Measurements from ENCODE around the gene OASL.

The OASL gene

DNA sequence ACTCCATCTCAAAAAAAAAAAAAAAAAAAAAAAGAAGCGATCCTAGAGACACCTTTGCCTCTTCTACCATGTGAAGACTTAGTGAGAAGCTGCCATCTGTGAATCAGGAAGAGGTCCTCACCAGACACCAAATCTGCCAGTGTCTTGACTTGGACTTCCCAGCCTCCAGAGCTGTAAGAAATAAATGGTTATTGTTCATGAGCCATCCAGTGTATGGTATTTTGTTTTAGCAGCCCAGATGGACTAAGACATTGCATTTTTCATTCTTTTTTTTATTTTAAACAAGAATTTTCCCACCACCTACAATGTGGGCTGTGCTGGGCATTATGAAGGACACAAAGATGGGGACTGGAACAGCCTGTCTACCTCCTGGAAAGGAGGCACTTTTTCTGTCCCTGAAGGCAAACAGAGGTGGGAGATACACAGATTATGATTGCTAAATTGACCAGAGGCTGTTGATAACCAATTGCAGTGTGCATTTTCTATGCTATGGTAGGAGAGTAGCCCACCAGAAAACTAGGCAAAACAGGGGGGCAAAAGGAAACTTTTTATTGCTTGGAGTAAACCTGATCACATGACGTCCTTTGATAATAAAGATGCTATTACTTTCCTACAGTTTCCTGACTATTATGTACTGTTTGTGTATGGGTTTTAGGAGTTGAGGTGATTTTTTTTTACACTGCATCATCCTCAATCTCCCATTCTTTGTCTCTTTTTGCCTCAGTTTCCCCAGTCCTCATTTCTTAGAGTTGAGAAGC lies 20.0 kb downstream of the OASL start:
- no peaks in the 10 kb centered on the region for H3K9me3 Mint-ChIP-seq
- no peak overlapping the region for H3K27ac Mint-ChIP-seq (ENCODE audit: low read depth)
- DNase-seq (ENCODE audit: low spot score in 2 of 2) (no peak), ATAC-seq (replicated peaks; ENCODE audit: extremely low read depth, poor library complexity, severe bottlenecking) (no peak)
- H3K36me3 Mint-ChIP-seq (ENCODE audit: insufficient read depth) = peaks cover 34% of the 10 kb centered on the region
- no peak overlapping the region for H3K4me3 Mint-ChIP-seq
- peaks cover 21% of the 10 kb centered on the region for H3K4me1 Mint-ChIP-seq
- H3K27me3 Mint-ChIP-seq = no peaks in the 10 kb centered on the region

- Mint-ChIP-seq H3K36me3 (ENCODE audit: insufficient read depth) (peaks cover 28% of the 10 kb centered on the region), H3K4me3 (no peak overlapping the region), H3K27me3 (no peaks in the 10 kb centered on the region), H3K27ac (ENCODE audit: low read depth) (no peak overlapping the region), H3K4me1 (peaks cover 21% of the 10 kb centered on the region), H3K9me3 (no peaks in the 10 kb centered on the region)
- DNase-seq (ENCODE audit: low spot score in 2 of 2) (no peak), ATAC-seq (replicated peaks; ENCODE audit: extremely low read depth, poor library complexity, severe bottlenecking) (no peak)
Measured at GRCh38 chr12:121017966-121018491, 21.0 kb downstream of the OASL start.

DNA sequence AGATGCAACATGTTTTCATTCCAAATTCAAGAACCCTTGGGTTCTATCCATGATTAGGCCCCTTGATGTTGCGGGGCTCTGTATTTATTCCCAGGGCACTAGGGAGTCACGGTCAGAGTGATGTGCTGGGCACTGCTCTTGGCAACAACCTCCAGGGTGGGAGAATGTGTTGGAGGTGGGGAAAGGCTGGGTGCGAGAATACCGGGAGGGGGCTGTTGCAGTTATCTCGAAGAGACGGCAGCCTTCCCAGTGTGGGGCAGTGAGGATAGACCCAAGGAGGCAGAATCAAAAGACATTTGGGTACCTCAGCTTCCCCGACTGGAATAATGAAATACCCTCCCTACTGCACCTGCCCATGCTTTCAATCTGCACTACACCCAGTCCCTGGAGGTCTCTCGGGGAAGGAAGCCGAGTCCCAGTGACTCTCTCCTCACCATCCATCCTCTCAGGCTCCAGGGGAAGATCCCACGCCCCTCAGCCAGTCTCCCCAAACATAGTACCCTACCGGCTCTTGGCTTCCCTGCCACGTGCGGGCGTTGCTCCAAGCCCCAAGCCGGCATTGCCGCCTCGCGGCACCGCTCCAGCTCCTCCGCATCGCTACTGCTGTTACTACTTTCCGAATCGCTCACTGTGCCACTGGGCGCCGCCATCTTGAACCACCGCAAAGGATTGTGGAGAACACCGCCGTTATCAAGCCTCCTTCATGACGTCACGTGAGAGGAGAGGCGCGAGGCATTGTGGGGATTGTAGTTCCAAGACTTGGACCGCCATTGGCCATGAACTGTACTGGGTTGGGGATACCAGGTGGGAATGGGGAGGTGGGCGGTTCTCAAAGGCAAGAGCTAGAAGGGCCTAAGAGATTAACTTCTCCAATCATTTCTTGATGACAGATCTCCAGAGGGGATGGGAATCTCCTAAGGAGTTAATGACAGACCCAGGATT lies 22.9 kb downstream of the OASL start, which contains the start of gene C12orf43:
Gene C12orf43, minus strand, starts transcription at position 663 of the 942 bp plus-strand sequence. Its CDS starts 13 bp downstream, at position 650.
- Mint-ChIP-seq H3K36me3 (ENCODE audit: insufficient read depth) (peaks cover 22% of the 10 kb centered on the region), H3K4me1 (peaks cover 21% of the 10 kb centered on the region), H3K4me3 (peak within 1 kb of the TSS; percentile 97), H3K27me3 (no peaks in the 10 kb centered on the region), H3K27ac (ENCODE audit: low read depth) (peak within 1 kb of the TSS; percentile 94), H3K9me3 (no peaks in the 10 kb centered on the region)
- DNase-seq (ENCODE audit: low spot score in 2 of 2) = peak; percentile 88 to 89
- peak; percentile 98 for ATAC-seq (replicated peaks; ENCODE audit: extremely low read depth, poor library complexity, severe bottlenecking)

DNA sequence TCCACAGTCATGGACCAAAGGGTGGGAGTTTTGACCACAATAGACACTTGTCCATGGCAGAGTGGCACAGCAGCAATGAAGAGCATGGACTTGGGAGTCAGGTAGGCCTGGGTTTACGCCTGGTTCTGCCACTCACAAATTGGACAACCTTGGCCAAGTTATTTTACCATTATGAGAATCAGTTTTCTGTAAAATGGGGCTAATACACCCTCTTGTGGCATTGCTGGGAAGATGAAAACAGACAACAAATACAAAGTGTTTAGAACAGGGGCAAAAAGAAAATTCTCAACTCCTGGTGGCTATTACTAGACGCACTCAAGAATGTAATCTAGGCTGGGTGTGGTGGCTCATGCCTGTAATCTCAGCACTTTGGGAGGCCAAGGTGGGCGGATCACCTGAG lies 25.3 kb downstream of the OASL start:
- Mint-ChIP-seq H3K4me3 (no peak overlapping the region), H3K9me3 (no peaks in the 10 kb centered on the region), H3K4me1 (peaks cover 21% of the 10 kb centered on the region), H3K27ac (ENCODE audit: low read depth) (no peak overlapping the region), H3K36me3 (ENCODE audit: insufficient read depth) (peaks cover 22% of the 10 kb centered on the region), H3K27me3 (no peaks in the 10 kb centered on the region)
- no peak for DNase-seq (ENCODE audit: low spot score in 2 of 2)
- ATAC-seq (replicated peaks; ENCODE audit: extremely low read depth, poor library complexity, severe bottlenecking) = no peak

- ATAC-seq (replicated peaks; ENCODE audit: extremely low read depth, poor library complexity, severe bottlenecking) (no peak), DNase-seq (ENCODE audit: low spot score in 2 of 2) (no peak)
- H3K9me3 Mint-ChIP-seq = no peaks in the 10 kb centered on the region
- no peak overlapping the region for H3K27ac Mint-ChIP-seq (ENCODE audit: low read depth)
- no peak overlapping the region for H3K4me3 Mint-ChIP-seq
- H3K4me1 Mint-ChIP-seq = peaks cover 21% of the 10 kb centered on the region
- H3K27me3 Mint-ChIP-seq = no peaks in the 10 kb centered on the region
- H3K36me3 Mint-ChIP-seq (ENCODE audit: insufficient read depth) = peaks cover 25% of the 10 kb centered on the region
Measured at GRCh38 chr12:121011820-121012219, 27.2 kb downstream of the OASL start.

- ATAC-seq (replicated peaks; ENCODE audit: extremely low read depth, poor library complexity, severe bottlenecking) (no peak), DNase-seq (ENCODE audit: low spot score in 2 of 2) (no peak)
- H3K36me3 Mint-ChIP-seq (ENCODE audit: insufficient read depth) = peaks cover 21% of the 10 kb centered on the region
- no peaks in the 10 kb centered on the region for H3K9me3 Mint-ChIP-seq
- H3K27ac Mint-ChIP-seq (ENCODE audit: low read depth) = no peak overlapping the region
- no peaks in the 10 kb centered on the region for H3K27me3 Mint-ChIP-seq
- no peak overlapping the region for H3K4me3 Mint-ChIP-seq
- peaks cover 13% of the 10 kb centered on the region for H3K4me1 Mint-ChIP-seq
Measured at GRCh38 chr12:121010860-121011259, 28.2 kb downstream of the OASL start.

GRCh38 chr12:121009741-121010140 lies 29.3 kb downstream of the OASL start:
- ATAC-seq (replicated peaks; ENCODE audit: extremely low read depth, poor library complexity, severe bottlenecking) = no peak
- Mint-ChIP-seq H3K4me3 (no peak overlapping the region), H3K36me3 (ENCODE audit: insufficient read depth) (peaks cover 26% of the 10 kb centered on the region), H3K4me1 (peaks cover 11% of the 10 kb centered on the region), H3K27ac (ENCODE audit: low read depth) (no peak overlapping the region), H3K9me3 (no peaks in the 10 kb centered on the region), H3K27me3 (no peaks in the 10 kb centered on the region)
- no peak for DNase-seq (ENCODE audit: low spot score in 2 of 2)

DNA sequence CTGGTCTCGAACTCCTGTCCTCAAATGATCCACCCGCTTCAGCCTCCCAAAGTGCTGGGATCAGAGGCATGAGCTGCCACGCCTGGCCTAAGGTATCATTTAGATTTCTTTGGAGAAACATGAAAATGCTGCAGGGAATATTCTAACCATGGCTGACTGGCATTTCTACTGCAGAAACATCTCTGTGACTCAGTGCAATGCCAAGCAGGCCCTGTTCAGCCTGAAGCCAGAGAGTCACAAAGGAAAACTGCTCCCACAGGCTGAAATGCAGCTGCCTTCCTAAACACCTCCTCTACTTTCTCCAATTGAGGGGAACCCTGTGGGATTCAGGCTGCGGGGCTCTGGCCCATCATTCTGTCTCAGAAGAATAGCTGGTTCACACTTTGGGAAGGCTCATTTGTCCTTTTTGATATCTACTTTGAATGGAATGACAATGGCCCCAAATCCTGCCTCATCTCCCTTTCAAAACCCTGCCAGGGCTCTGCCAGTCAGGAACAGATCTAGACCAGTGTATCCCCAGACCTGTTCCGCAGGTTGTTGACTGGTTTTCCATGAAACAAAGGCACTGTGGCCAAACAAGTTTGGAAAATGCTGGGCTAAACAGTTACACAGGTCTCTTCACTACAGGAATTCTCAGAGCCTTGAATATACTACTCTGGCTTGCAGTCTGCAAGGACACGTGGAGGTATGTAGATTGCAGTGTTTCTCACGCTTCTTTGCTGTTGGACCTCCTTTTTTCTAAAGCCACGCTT lies 30.5 kb downstream of the OASL start:
- H3K27ac Mint-ChIP-seq (ENCODE audit: low read depth) = no peak overlapping the region

DNA sequence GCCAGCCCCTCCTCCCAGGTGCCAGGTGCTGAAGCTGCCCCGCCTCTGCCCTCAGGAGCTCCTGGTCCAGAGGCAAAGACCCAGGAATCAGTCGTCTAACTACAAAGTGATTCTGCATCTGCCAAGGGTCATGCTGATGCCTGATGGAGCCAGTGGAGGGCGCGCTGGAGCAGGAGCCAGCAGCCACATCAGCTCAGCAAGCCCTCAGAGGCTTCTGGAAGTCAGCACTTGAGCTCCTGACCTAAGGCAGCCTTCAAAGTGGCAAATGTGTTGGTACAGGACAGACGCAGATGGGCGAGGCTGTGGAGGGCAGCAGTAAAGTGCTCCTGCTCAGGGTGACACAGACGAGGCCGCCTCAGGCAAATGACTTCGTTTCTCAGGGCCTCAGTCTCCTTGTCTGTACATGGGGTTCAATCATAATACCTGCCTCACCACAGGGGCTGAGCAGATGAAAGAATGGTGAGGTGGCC lies 33.7 kb downstream of the OASL start:
- Mint-ChIP-seq H3K4me1 (peaks cover 8% of the 10 kb centered on the region), H3K9me3 (no peaks in the 10 kb centered on the region), H3K4me3 (no peak overlapping the region), H3K27ac (ENCODE audit: low read depth) (peak overlapping the region; percentile 91), H3K36me3 (ENCODE audit: insufficient read depth) (peaks cover 22% of the 10 kb centered on the region), H3K27me3 (no peaks in the 10 kb centered on the region)
- DNase-seq (ENCODE audit: low spot score in 2 of 2) (peak; percentile 26 to 44), ATAC-seq (replicated peaks; ENCODE audit: extremely low read depth, poor library complexity, severe bottlenecking) (peak; percentile 67)

More for the DNA sequence above, 30.5 kb downstream of the OASL start:
- DNase-seq (ENCODE audit: low spot score in 2 of 2) = no peak
- H3K4me1 Mint-ChIP-seq = peaks cover 8% of the 10 kb centered on the region
- ATAC-seq (replicated peaks; ENCODE audit: extremely low read depth, poor library complexity, severe bottlenecking) = no peak
- no peaks in the 10 kb centered on the region for H3K9me3 Mint-ChIP-seq
- H3K4me3 Mint-ChIP-seq = no peak overlapping the region
- no peaks in the 10 kb centered on the region for H3K27me3 Mint-ChIP-seq
- peaks cover 31% of the 10 kb centered on the region for H3K36me3 Mint-ChIP-seq (ENCODE audit: insufficient read depth)

- DNase-seq (ENCODE audit: low spot score in 2 of 2) (no peak), ATAC-seq (replicated peaks; ENCODE audit: extremely low read depth, poor library complexity, severe bottlenecking) (no peak)
- Mint-ChIP-seq H3K27ac (ENCODE audit: low read depth) (peak overlapping the region; percentile 91), H3K4me1 (peaks cover 8% of the 10 kb centered on the region), H3K27me3 (no peaks in the 10 kb centered on the region), H3K9me3 (no peaks in the 10 kb centered on the region), H3K4me3 (no peak overlapping the region), H3K36me3 (ENCODE audit: insufficient read depth) (peaks cover 20% of the 10 kb centered on the region)
Measured at GRCh38 chr12:121004253-121004815, 34.7 kb downstream of the OASL start.

DNA sequence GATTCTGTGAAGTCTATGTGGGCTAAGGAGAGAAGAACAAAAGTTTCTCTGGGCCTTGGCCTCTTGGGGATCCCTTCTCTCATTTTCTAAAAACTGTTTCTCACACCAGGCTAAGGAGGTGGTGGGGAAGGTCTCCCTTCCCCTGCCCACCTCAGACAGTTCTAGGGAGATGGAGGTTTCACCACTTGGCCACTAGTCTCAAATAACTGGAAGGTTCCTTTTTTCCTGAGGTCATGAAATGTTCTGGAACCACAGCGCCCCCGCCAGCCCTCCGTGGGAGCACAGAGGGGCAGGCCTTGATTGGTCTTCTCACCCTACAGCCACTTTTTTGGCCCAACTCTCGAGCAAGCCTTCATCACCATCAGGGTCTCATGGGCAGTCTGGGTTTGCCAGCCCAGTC lies 35.4 kb downstream of the OASL start:
- ATAC-seq (replicated peaks; ENCODE audit: extremely low read depth, poor library complexity, severe bottlenecking) (no peak), DNase-seq (ENCODE audit: low spot score in 2 of 2) (no peak)
- H3K27ac Mint-ChIP-seq (ENCODE audit: low read depth) = peak overlapping the region; percentile 6
- H3K27me3 Mint-ChIP-seq = no peaks in the 10 kb centered on the region
- no peak overlapping the region for H3K4me3 Mint-ChIP-seq
- H3K4me1 Mint-ChIP-seq = peaks cover 8% of the 10 kb centered on the region
- peaks cover 20% of the 10 kb centered on the region for H3K36me3 Mint-ChIP-seq (ENCODE audit: insufficient read depth)
- no peaks in the 10 kb centered on the region for H3K9me3 Mint-ChIP-seq

Measured in central memory CD8-positive, alpha-beta T cell (primary cell).